Panc1 (cell line): ENCODE measurements around the gene WDHD1. TPM values are rescaled to one million over a fixed set of nuclear protein-coding genes. Genes with fewer than 3 reads are reported as not detected.

Source experiments
- ATAC-seq: fragments of 200-7000 bp; cut with Tn5 transposase; 2 replicates; pipeline ENCODE4 v1.9.1; 2020; ENCODE audit warnings: mild to moderate bottlenecking, moderate library complexity
- BruUV-seq: library from RNA; stranded (reverse); fragments of 400-500 nt; replicated peaks from 2 replicates; lab custom pipeline; 2021; lab: Mats Ljungman, UMichigan
- CTCF ChIA-PET: fragments of 300-600 bp; sonication (Branson Sonifier 250); formaldehyde crosslinking; loops from one replicate; lab custom pipeline; 2022; ENCODE audit warnings: antibody characterized with exemption; lab: Charles Lee
- POLR2A ChIA-PET: fragments of 300-600 bp; sonication (Branson Sonifier 250); formaldehyde crosslinking; loops from one replicate; lab custom pipeline; 2022; ENCODE audit warnings: antibody characterized with exemption; lab: Charles Lee
- DNase-seq: peaks from one replicate; pipeline ENCODE4 v3.0.0-alpha.2; 2010; ENCODE audit warnings: low read depth, low spot score
- H3K27ac ChIP-seq: 2 replicates; pipeline ENCODE4 v1.5.1; 2011; ENCODE audit warnings: mild to moderate bottlenecking, low read length, inconsistent platforms
- H3K27me3 ChIP-seq: fragments of 200-500 bp; sonication (Bioruptor generic); 2 replicates; pipeline ENCODE4 v1.6.0; 2014; ENCODE audit warnings: low read length, inconsistent platforms; ENCODE audit not compliant: control insufficient read depth, insufficient read depth
- H3K36me3 ChIP-seq: fragments of 200-500 bp; sonication (Bioruptor generic); 2 replicates; pipeline ENCODE4 v1.5.1; 2014; ENCODE audit warnings: inconsistent platforms, mild to moderate bottlenecking, low read length, moderate library complexity; ENCODE audit not compliant: control insufficient read depth, insufficient read depth
- H3K4me1 ChIP-seq: 2 replicates; pipeline ENCODE4 v1.5.1; 2011; ENCODE audit warnings: inconsistent platforms, mild to moderate bottlenecking, low read length, moderate library complexity; ENCODE audit not compliant: control insufficient read depth, insufficient read depth
- H3K4me3 ChIP-seq, 2 experiments: 2 replicates each; pipeline ENCODE4 v1.5.1; 2011 to 2012; ENCODE audit warnings: low read depth in 2 of 2, low read length in 2 of 2, mild to moderate bottlenecking in 2 of 2, inconsistent platforms in 1 of 2, moderate library complexity in 1 of 2
- H3K9me3 ChIP-seq: fragments of 200-500 bp; sonication (Bioruptor generic); 2 replicates; pipeline ENCODE4 v1.5.1; 2014; ENCODE audit warnings: low read depth, mild to moderate bottlenecking, inconsistent platforms, low read length, moderate library complexity; ENCODE audit not compliant: control insufficient read depth, insufficient read depth
- REST ChIP-seq, 2 experiments: IDR thresholded peaks; 2 replicates each; pipeline ENCODE4 v1.6.1; 2011 to 2012; ENCODE audit warnings: low read depth in 2 of 2, control low read depth in 1 of 2, low read length in 1 of 2, mild to moderate bottlenecking in 1 of 2, moderate library complexity in 1 of 2; ENCODE audit not compliant: insufficient read depth in 1 of 2
- in situ Hi-C: cut with HindIII; loops from 2 replicates; pipeline ENCODE4 v1.10.0; 2016; ENCODE audit warnings: low sequenced_read_pairs, low pct_unique_long_range_greater_than_20kb
- intact Hi-C: fragments of 100-400 bp; cut with micrococcal nuclease; formaldehyde crosslinking; loops from one replicate; pipeline ENCODE4 v1.10.0; 2022; ENCODE audit not compliant: unreplicated experiment
- total RNA-seq: library from RNA; stranded (reverse); gene quantifications from one replicate; pipeline ENCODE4 v1.2.1, GENCODE V29; 2021; ENCODE audit not compliant: unreplicated experiment

WDHD1 gene
- total RNA-seq, 1 experiment from 2014 or later = 21.7 TPM

GRCh38 chr14:54889919-54890318 lies 137.0 kb downstream of the WDHD1 start:
- no TSS peak for BruUV-seq
- ATAC-seq (no peak), DNase-seq (no peak)
- no peaks in the 10 kb centered on the region for H3K9me3 ChIP-seq
- CTCF ChIA-PET = no interaction called here
- no peaks in the 10 kb centered on the region for H3K4me1 ChIP-seq
- H3K27me3 ChIP-seq = no peaks in the 10 kb centered on the region
- no peaks in the 10 kb centered on the region for H3K36me3 ChIP-seq
- H3K27ac ChIP-seq = no peak overlapping the region
- in situ Hi-C loops = no loop called here
- no peak for TF ChIP-seq REST (IDR thresholded peaks at IDR 0.05; ENCODE audit: insufficient read depth in 1 of 2, low read depth in 2 of 2, low read length in 1 of 2)
- POLR2A ChIA-PET = no interaction called here
- no peak overlapping the region for H3K4me3 ChIP-seq
- intact Hi-C loops = loop anchor here (10.0 kb wide), 1 partner anchor 325 kb away; the partner anchor contains the start of gene SAMD4A

Other genes with a start within 250 kb of the WDHD1 start
- gene GCH1, start 124.3 kb downstream of the WDHD1 start, total RNA-seq = 3.6 TPM
- gene SOCS4, start 137 bp upstream of the WDHD1 start, total RNA-seq = 19.9 TPM
- gene MAPK1IP1L, start 24.5 kb upstream of the WDHD1 start, total RNA-seq = 79.4 TPM
- gene LGALS3, start 102.2 kb upstream of the WDHD1 start, total RNA-seq = 146 TPM
- gene DLGAP5, start 164.5 kb upstream of the WDHD1 start, total RNA-seq = 48.7 TPM
- 18.8 TPM for gene FBXO34, start 244.3 kb upstream of the WDHD1 start, total RNA-seq